HepG2 (cell line): Measurements from ENCODE around the gene DIS3L2. TPM values are rescaled to one million over a fixed set of nuclear protein-coding genes. Genes with fewer than 3 reads are reported as not detected.

Source experiments
- CBFB ChIP-seq: sonication (generic); formaldehyde crosslinking; IDR thresholded peaks from 2 replicates; pipeline ENCODE4 v1.4.0; 2020; ENCODE audit warnings: missing genetic modification reagents
- GATA4 ChIP-seq: sonication (generic); IDR thresholded peaks from 2 replicates; pipeline ENCODE4 v1.6.1; 2016; ENCODE audit warnings: antibody characterized with exemption, low read depth, borderline replicate concordance
- MTF2 ChIP-seq: sonication (generic); formaldehyde crosslinking; IDR thresholded peaks from 2 replicates; pipeline ENCODE4 v1.5.0; 2020; ENCODE audit warnings: missing genetic modification reagents, borderline replicate concordance
- NONO ChIP-seq, 2 experiments: fragments of 450-650 bp in 1 of 2; sonication (generic) in 1 of 2; formaldehyde crosslinking in 1 of 2; IDR thresholded peaks in 1 of 2; conservative IDR thresholded peaks in 1 of 2; 2 replicates each; pipeline versions ENCODE4 v1.6.1 to v1.8.0; 2017 to 2022; ENCODE audit warnings: mild to moderate bottlenecking in 1 of 2, missing genetic modification reagents in 1 of 2, moderate library complexity in 1 of 2
- SALL2 ChIP-seq: sonication (generic); formaldehyde crosslinking; IDR thresholded peaks from 2 replicates; pipeline ENCODE4 v1.8.1; 2023; ENCODE audit warnings: mild to moderate bottlenecking, missing genetic modification reagents, inconsistent platforms
- SAP130 ChIP-seq: IDR thresholded peaks from 2 replicates; pipeline ENCODE4 v1.6.1; 2016; ENCODE audit warnings: low read depth
- XRCC5 ChIP-seq: fragments of 200-400 bp; formaldehyde crosslinking; optimal IDR thresholded peaks from 2 replicates; pipeline ENCODE3; 2017; ENCODE audit warnings: mild to moderate bottlenecking, low read length
- ZNF34 ChIP-seq: sonication (generic); formaldehyde crosslinking; IDR thresholded peaks from 2 replicates; pipeline ENCODE4 v1.4.0; 2020; ENCODE audit warnings: mild to moderate bottlenecking, missing genetic modification reagents, borderline replicate concordance
- ZNF430 ChIP-seq: sonication (generic); formaldehyde crosslinking; IDR thresholded peaks from 2 replicates; pipeline ENCODE4 v1.9.0; 2021; ENCODE audit warnings: mild to moderate bottlenecking, missing genetic modification reagents
- ZNF510 ChIP-seq: sonication (generic); formaldehyde crosslinking; IDR thresholded peaks from 2 replicates; pipeline ENCODE4 v1.4.0; 2020; ENCODE audit warnings: low read depth, mild to moderate bottlenecking, missing genetic modification reagents
- ZNF543 ChIP-seq: sonication (generic); formaldehyde crosslinking; IDR thresholded peaks from 2 replicates; pipeline ENCODE4 v1.4.0; 2020; ENCODE audit warnings: mild to moderate bottlenecking, missing genetic modification reagents
- ZNF552 ChIP-seq: sonication (generic); formaldehyde crosslinking; IDR thresholded peaks from 2 replicates; pipeline ENCODE4 v1.9.0; 2022; ENCODE audit warnings: missing genetic modification reagents, mild to moderate bottlenecking, borderline replicate concordance
- ZNF790 ChIP-seq: sonication (generic); formaldehyde crosslinking; IDR thresholded peaks from 2 replicates; pipeline ENCODE4 v1.8.0; 2022; ENCODE audit warnings: missing genetic modification reagents, mild to moderate bottlenecking, borderline replicate concordance
- polyA plus RNA-seq, 8 experiments: library from polyadenylated mRNA; depleted of rRNA in 3 of 8; stranded (reverse) in 7 of 8; unstranded in 1 of 8; fragments of >200 nt; fragmentation: Illumina TruSeq in 4 of 8; extraction: Trizol in 4 of 8; gene quantifications; 2 replicates each; pipeline versions ENCODE4 v1.2.1 to v1.2.3, GENCODE V29; 2011 to 2016; ENCODE audit warnings: low read depth in 4 of 8, missing spikeins in 1 of 8, mixed read lengths in 1 of 8; ENCODE audit not compliant: insufficient read depth in 1 of 8
- total RNA-seq, 5 experiments: library from RNA; depleted of rRNA; stranded (reverse); fragments of >200 nt; fragmentation: Illumina TruSeq; extraction: Trizol; gene quantifications; 2 replicates each; pipeline ENCODE4 v1.2.3, GENCODE V29; 2016; ENCODE audit warnings: low read depth in 1 of 5
- TF ChIP-seq, protein P1 (sequence below): sonication (generic); formaldehyde crosslinking; IDR thresholded peaks from 2 replicates; pipeline ENCODE4 v1.8.0; 2022; ENCODE audit warnings: mild to moderate bottlenecking, missing genetic modification reagents, borderline replicate concordance
- TF ChIP-seq, protein P2 (sequence below): sonication (generic); formaldehyde crosslinking; IDR thresholded peaks from 2 replicates; pipeline ENCODE4 v1.4.0; 2020; ENCODE audit warnings: mild to moderate bottlenecking, missing genetic modification reagents
- TF ChIP-seq, protein P3 (sequence below): sonication (generic); formaldehyde crosslinking; IDR thresholded peaks from 2 replicates; pipeline ENCODE4 v1.4.0; 2020; ENCODE audit warnings: missing genetic modification reagents
- TF ChIP-seq, protein P4 (sequence below): sonication (generic); IDR thresholded peaks from 2 replicates; pipeline ENCODE4 v1.6.1; 2016; ENCODE audit warnings: low read depth, borderline replicate concordance
- TF ChIP-seq, protein P5 (sequence below): conservative IDR thresholded peaks from 2 replicates; pipeline ENCODE4 v1.6.1; 2018; ENCODE audit warnings: missing genetic modification reagents
- TF ChIP-seq, protein P6 (sequence below): sonication (generic); formaldehyde crosslinking; IDR thresholded peaks from 2 replicates; pipeline ENCODE4 v1.5.1; 2020; ENCODE audit warnings: mild to moderate bottlenecking, missing genetic modification reagents

The DIS3L2 gene
- total and polyA plus RNA-seq, 2 of the 13 experiments (the other 11 are each of a cell fraction or from before 2014, with no cell fraction given): 7.0 to 23.9 TPM

DNA sequence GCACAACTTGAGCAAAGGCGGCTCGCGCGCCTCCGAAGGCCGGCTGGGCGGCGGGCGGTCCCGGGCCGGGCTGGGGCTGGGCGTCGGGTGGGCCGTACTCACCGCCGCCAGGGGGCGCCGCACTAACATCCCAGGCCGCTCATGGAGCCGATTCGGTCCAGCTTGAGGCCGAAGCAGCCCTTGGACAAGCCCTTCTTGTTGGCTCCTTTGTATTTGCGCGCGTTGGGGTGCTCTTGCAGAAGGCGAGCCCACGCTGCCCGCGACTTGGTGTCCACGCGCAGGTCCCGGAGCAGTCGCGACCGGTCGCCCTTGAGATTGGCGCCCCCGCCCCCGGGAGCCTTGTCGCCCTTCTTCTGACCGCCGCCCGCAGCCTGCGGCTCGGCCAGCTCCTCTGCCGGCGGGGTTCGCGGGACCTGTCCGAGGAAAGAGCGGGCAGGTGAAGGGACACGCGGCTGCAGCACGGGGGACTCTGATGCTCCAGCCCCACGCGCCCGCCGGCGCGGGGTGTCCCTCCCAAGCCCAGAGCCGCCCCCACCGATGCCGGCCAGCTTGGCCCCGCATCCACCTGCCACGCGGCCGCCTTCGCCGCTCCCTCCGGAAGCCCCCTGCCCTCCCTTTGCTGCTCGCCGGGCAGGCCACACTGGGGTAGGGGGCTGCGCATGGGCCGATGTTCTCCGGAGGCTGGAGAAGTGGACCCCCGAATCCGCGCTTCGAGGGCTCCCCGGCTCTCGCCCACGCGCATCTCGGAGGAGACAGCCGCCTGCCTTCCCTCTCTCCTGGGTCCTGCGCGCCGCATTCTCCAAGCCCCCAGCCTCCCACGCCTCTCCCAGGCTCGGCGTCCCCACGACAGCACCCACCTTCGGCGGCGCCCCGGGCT, 36.0 kb upstream of the DIS3L2 start (continued):
- TF ChIP-seq, protein P1, sequence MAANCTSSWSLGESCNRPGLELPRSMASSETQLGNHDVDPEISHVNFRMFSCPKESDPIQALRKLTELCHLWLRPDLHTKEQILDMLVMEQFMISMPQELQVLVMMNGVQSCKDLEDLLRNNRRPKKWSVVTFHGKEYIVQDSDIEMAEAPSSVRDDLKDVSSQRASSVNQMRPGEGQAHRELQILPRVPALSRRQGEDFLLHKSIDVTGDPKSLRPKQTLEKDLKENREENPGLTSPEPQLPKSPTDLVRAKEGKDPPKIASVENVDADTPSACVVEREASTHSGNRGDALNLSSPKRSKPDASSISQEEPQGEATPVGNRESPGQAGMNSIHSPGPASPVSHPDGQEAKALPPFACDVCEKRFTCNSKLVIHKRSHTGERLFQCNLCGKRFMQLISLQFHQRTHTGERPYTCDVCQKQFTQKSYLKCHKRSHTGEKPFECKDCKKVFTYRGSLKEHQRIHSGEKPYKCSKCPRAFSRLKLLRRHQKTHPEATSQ: no peak
- TF ChIP-seq CBFB (CRISPR knock-in tag) (no peak; the same call in 1 of the 2 replicates), ZNF430 (CRISPR knock-in tag) (no peak), MTF2 (CRISPR knock-in tag) (peak; percentile 96), XRCC5 (peak; percentile 77), ZNF34 (0 out of 2 replicates have a peak, but pooled peaks have one; percentile 64), GATA4 (no peak), ZNF510 (CRISPR knock-in tag) (peak; percentile 69; the same call in 1 of the 2 replicates), ZNF543 (CRISPR knock-in tag) (peak; percentile 44), SAP130 (CRISPR knock-in tag) (peak; percentile 33; the same call in 1 of the 2 replicates), ZNF552 (CRISPR knock-in tag) (0 out of 2 replicates have a peak, but pooled peaks have one; percentile 41), ZNF790 (CRISPR knock-in tag) (0 out of 2 replicates have a peak, but pooled peaks have one; percentile 34), NONO (IDR thresholded peaks at IDR 0.05) (no peak), NONO (CRISPR knock-in tag; conservative IDR thresholded peaks at IDR 0.05) (0 out of 2 replicates have a peak, but pooled peaks have one; percentile 63), SALL2 (CRISPR knock-in tag) (peak; percentile 32; the same call in 1 of the 2 replicates)
- TF ChIP-seq, protein P2, sequence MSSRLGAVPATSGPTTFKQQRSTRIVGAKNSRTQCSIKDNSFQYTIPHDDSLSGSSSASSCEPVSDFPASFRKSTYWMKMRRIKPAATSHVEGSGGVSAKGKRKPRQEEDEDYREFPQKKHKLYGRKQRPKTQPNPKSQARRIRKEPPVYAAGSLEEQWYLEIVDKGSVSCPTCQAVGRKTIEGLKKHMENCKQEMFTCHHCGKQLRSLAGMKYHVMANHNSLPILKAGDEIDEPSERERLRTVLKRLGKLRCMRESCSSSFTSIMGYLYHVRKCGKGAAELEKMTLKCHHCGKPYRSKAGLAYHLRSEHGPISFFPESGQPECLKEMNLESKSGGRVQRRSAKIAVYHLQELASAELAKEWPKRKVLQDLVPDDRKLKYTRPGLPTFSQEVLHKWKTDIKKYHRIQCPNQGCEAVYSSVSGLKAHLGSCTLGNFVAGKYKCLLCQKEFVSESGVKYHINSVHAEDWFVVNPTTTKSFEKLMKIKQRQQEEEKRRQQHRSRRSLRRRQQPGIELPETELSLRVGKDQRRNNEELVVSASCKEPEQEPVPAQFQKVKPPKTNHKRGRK (CRISPR knock-in tag): no peak
- TF ChIP-seq, protein P3, sequence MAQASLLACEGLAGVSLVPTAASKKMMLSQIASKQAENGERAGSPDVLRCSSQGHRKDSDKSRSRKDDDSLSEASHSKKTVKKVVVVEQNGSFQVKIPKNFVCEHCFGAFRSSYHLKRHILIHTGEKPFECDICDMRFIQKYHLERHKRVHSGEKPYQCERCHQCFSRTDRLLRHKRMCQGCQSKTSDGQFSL (CRISPR knock-in tag): 0 out of 2 replicates have a peak, but pooled peaks have one; percentile 31
- TF ChIP-seq, protein P4, sequence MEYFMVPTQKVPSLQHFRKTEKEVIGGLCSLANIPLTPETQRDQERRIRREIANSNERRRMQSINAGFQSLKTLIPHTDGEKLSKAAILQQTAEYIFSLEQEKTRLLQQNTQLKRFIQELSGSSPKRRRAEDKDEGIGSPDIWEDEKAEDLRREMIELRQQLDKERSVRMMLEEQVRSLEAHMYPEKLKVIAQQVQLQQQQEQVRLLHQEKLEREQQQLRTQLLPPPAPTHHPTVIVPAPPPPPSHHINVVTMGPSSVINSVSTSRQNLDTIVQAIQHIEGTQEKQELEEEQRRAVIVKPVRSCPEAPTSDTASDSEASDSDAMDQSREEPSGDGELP: no peak
- TF ChIP-seq, protein P5, sequence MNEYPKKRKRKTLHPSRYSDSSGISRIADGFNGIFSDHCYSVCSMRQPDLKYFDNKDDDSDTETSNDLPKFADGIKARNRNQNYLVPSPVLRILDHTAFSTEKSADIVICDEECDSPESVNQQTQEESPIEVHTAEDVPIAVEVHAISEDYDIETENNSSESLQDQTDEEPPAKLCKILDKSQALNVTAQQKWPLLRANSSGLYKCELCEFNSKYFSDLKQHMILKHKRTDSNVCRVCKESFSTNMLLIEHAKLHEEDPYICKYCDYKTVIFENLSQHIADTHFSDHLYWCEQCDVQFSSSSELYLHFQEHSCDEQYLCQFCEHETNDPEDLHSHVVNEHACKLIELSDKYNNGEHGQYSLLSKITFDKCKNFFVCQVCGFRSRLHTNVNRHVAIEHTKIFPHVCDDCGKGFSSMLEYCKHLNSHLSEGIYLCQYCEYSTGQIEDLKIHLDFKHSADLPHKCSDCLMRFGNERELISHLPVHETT: no peak
- TF ChIP-seq, protein P6, sequence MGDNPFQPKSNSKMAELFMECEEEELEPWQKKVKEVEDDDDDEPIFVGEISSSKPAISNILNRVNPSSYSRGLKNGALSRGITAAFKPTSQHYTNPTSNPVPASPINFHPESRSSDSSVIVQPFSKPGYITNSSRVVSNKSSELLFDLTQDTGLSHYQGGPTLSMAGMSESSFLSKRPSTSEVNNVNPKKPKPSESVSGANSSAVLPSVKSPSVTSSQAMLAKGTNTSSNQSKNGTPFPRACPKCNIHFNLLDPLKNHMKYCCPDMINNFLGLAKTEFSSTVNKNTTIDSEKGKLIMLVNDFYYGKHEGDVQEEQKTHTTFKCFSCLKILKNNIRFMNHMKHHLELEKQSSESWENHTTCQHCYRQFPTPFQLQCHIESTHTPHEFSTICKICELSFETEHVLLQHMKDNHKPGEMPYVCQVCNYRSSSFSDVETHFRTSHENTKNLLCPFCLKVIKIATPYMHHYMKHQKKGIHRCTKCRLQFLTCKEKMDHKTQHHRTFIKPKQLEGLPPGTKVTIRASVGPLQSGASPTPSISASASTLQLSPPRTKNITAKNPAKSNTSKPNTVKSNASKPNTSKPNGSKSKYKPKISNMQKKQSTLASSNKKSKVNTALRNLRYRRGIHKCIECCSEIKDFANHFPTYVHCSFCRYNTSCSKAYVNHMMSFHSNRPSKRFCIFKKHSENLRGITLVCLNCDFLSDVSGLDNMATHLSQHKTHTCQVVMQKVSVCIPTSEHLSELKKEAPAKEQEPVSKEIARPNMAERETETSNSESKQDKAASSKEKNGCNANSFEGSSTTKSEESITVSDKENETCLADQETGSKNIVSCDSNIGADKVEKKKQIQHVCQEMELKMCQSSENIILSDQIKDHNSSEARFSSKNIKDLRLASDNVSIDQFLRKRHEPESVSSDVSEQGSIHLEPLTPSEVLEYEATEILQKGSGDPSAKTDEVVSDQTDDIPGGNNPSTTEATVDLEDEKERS (CRISPR knock-in tag): no peak
